GM23338 (cell line): Measurements from ENCODE around the gene YES1. TPM values are rescaled to one million over a fixed set of nuclear protein-coding genes. Genes with fewer than 3 reads are reported as not detected.
A peak's percentile ranks its signal among the peaks of the same experiment; 100 is the strongest.

ENCODE experiments used
- ATAC-seq: fragments of 200-7000 bp; cut with Tn5 transposase; 3 replicates; pipeline ENCODE4 v1.9.1; 2020
- DNase-seq: peaks from one replicate; pipeline ENCODE4 v3.0.0-alpha.2; 2015; ENCODE audit warnings: low spot score
- H2AFZ ChIP-seq: fragments of 200-600 bp; sonication (generic); 2 replicates; pipeline ENCODE4 v1.8.0; 2016; ENCODE audit warnings: antibody characterized with exemption, mild to moderate bottlenecking, moderate library complexity
- H3F3A ChIP-seq: fragments of 200-600 bp; sonication (generic); replicated peaks from 2 replicates; pipeline ENCODE4 v1.8.0; 2017; ENCODE audit warnings: antibody characterized with exemption, mixed run types, low read depth
- H3K27ac ChIP-seq: fragments of 200-600 bp; sonication (generic); 2 replicates; pipeline ENCODE4 v1.6.1; 2016; ENCODE audit warnings: low read depth
- H3K27me3 ChIP-seq: fragments of 200-600 bp; sonication (generic); 2 replicates; pipeline ENCODE4 v1.8.0; 2016; ENCODE audit warnings: mild to moderate bottlenecking, mixed run types, moderate library complexity; ENCODE audit not compliant: insufficient read depth
- H3K36me3 ChIP-seq: fragments of 200-600 bp; sonication (generic); 2 replicates; pipeline ENCODE4 v1.8.0; 2016; ENCODE audit warnings: mild to moderate bottlenecking; ENCODE audit not compliant: insufficient read depth
- H3K4me1 ChIP-seq: fragments of 200-600 bp; sonication (generic); 2 replicates; pipeline ENCODE4 v1.8.0; 2016; ENCODE audit warnings: mild to moderate bottlenecking, moderate library complexity; ENCODE audit not compliant: insufficient read depth
- H3K4me2 ChIP-seq: fragments of 200-600 bp; sonication (generic); 2 replicates; pipeline ENCODE4 v1.7.1; 2017; ENCODE audit warnings: mixed run types
- H3K4me3 ChIP-seq: fragments of 200-600 bp; sonication (generic); 2 replicates; pipeline ENCODE4 v1.6.1; 2016; ENCODE audit warnings: mixed run types
- H3K79me2 ChIP-seq: fragments of 200-600 bp; sonication (generic); replicated peaks from 2 replicates; pipeline ENCODE4 v1.8.0; 2017; ENCODE audit warnings: mild to moderate bottlenecking; ENCODE audit not compliant: insufficient read depth
- H3K9me2 ChIP-seq: fragments of 200-600 bp; sonication (generic); 2 replicates; pipeline ENCODE4 v1.8.0; 2017; ENCODE audit not compliant: insufficient read depth
- H4K20me1 ChIP-seq: fragments of 200-600 bp; sonication (generic); replicated peaks from 2 replicates; pipeline ENCODE4 v1.8.0; 2017; ENCODE audit warnings: mild to moderate bottlenecking; ENCODE audit not compliant: insufficient read depth
- H3K27ac Mint-ChIP-seq: 2 replicates; pipeline ENCODE4 v1.8.0; 2020; ENCODE audit warnings: inconsistent platforms, mild to moderate bottlenecking, moderate library complexity, mixed read lengths
- H3K27me3 Mint-ChIP-seq: 3 replicates; pipeline ENCODE4 v1.8.0; 2022; ENCODE audit warnings: low read depth, mild to moderate bottlenecking, moderate library complexity, mixed read lengths, inconsistent platforms; ENCODE audit not compliant: insufficient read depth, poor library complexity
- H3K36me3 Mint-ChIP-seq: 3 replicates; pipeline ENCODE4 v1.8.0; 2021; ENCODE audit warnings: low read depth, mild to moderate bottlenecking, inconsistent platforms, moderate library complexity, mixed read lengths
- H3K4me1 Mint-ChIP-seq: 3 replicates; pipeline ENCODE4 v1.8.0; 2020; ENCODE audit warnings: mild to moderate bottlenecking, inconsistent platforms, mixed read lengths
- H3K4me3 Mint-ChIP-seq: 3 replicates; pipeline ENCODE4 v1.8.0; 2021; ENCODE audit warnings: moderate library complexity, mild to moderate bottlenecking, inconsistent platforms, mixed read lengths
- H3K9me3 Mint-ChIP-seq: 3 replicates; pipeline ENCODE4 v1.8.0; 2020; ENCODE audit warnings: moderate library complexity, mild to moderate bottlenecking, inconsistent platforms, mixed read lengths
- CREB1 ChIP-seq: fragments of 250-450 bp; sonication (Bioruptor Pico); IDR thresholded peaks from 2 replicates; pipeline ENCODE4 v1.5.0; 2020; ENCODE audit warnings: low read depth, mild to moderate bottlenecking, moderate library complexity
- CTCF ChIP-seq, 2 experiments: fragments of 200-600 bp in 1 of 2; sonication (generic) in 1 of 2; conservative IDR thresholded peaks; 2 replicates each; pipeline versions ENCODE4 v1.5.1 to v1.6.1; 2016 to 2017; ENCODE audit warnings: antibody characterized with exemption in 2 of 2, low read depth in 2 of 2, mild to moderate bottlenecking in 2 of 2, moderate library complexity in 1 of 2
- ETS1 ChIP-seq: IDR thresholded peaks from 2 replicates; pipeline ENCODE4 v1.6.1; 2016; ENCODE audit warnings: antibody characterized with exemption
- EZH2 ChIP-seq: fragments of 200-600 bp; sonication (generic); IDR thresholded peaks from one replicate; pipeline ENCODE4 v1.8.0; 2017; ENCODE audit warnings: antibody characterized with exemption, mild to moderate bottlenecking, low read depth; ENCODE audit not compliant: unreplicated experiment
- EZH2phosphoT487 ChIP-seq: fragments of 200-600 bp; sonication (generic); IDR thresholded peaks from one replicate; pipeline ENCODE4 v1.8.1; 2018; ENCODE audit warnings: antibody characterized with exemption; ENCODE audit not compliant: unreplicated experiment
- POLR2AphosphoS5 ChIP-seq: IDR thresholded peaks from 2 replicates; pipeline ENCODE4 v1.6.1; 2016; ENCODE audit warnings: antibody characterized with exemption, low read depth
- REST ChIP-seq: IDR thresholded peaks from one replicate; pipeline ENCODE4 v1.6.1; 2018; ENCODE audit warnings: antibody characterized with exemption; ENCODE audit not compliant: unreplicated experiment
- STAT1 ChIP-seq: IDR thresholded peaks from one replicate; pipeline ENCODE4 v1.6.1; 2016; ENCODE audit warnings: antibody characterized with exemption; ENCODE audit not compliant: unreplicated experiment
- ZNF114 ChIP-seq: fragments of 250-450 bp; sonication (Bioruptor Pico); IDR thresholded peaks from 2 replicates; pipeline ENCODE4 v1.5.0; 2020; ENCODE audit warnings: mild to moderate bottlenecking, moderate library complexity
- ZNF331 ChIP-seq: fragments of 250-450 bp; sonication (Bioruptor Pico); IDR thresholded peaks from 2 replicates; pipeline ENCODE4 v1.5.0; 2020; ENCODE audit warnings: low read depth, mild to moderate bottlenecking, moderate library complexity
- ZNF462 ChIP-seq: fragments of 250-450 bp; sonication (Bioruptor Pico); IDR thresholded peaks from 2 replicates; pipeline ENCODE4 v1.5.0; 2020; ENCODE audit warnings: mild to moderate bottlenecking, moderate library complexity
- polyA plus RNA-seq: library from polyadenylated mRNA; unstranded; fragments of >200 nt; fragmentation: Nextera tagmentation; extraction: Ambion mirVana; gene quantifications from 2 replicates; pipeline ENCODE4 v1.2.1, GENCODE V29; 2016
- total RNA-seq: library from RNA; depleted of rRNA; stranded (reverse); fragments of >200 nt; shearing (Covaris generic); gene quantifications from 2 replicates; pipeline ENCODE4 v1.2.3, GENCODE V29; 2014

YES1 gene
- total and polyA plus RNA-seq, 2 experiments from 2014 or later = 25.4 to 327 TPM

- H2AFZ ChIP-seq = no peak overlapping the region
- H3K4me1 Mint-ChIP-seq = peaks cover 49% of the 10 kb centered on the region
- TF ChIP-seq ZNF462 (CRISPR knock-in tag) (no peak), EZH2 (no peak), CTCF (conservative IDR thresholded peaks at IDR 0.05; ENCODE audit: low read depth in 2 of 2) (no peak), STAT1 (no peak), POLR2AphosphoS5 (no peak), ZNF114 (CRISPR knock-in tag) (no peak), ZNF331 (CRISPR knock-in tag) (no peak), REST (no peak), EZH2phosphoT487 (no peak), CREB1 (CRISPR knock-in tag) (no peak), ETS1 (no peak)
- peaks cover 6% of the 10 kb centered on the region; the same call in 1 of the 2 replicates for H3F3A ChIP-seq
- peak overlapping the region; percentile 90 for H3K4me3 ChIP-seq
- H3K27me3 Mint-ChIP-seq = peaks cover 11% of the 10 kb centered on the region
- peaks cover 63% of the 10 kb centered on the region for H3K79me2 ChIP-seq
- H3K27me3 ChIP-seq = no peaks in the 10 kb centered on the region
- H3K27ac ChIP-seq = no peak overlapping the region
- peak overlapping the region; percentile 97 for H3K4me3 Mint-ChIP-seq
- no peaks in the 10 kb centered on the region for H3K9me3 Mint-ChIP-seq
- H3K27ac Mint-ChIP-seq = no peak overlapping the region
- ATAC-seq (no peak), DNase-seq (no peak)
- H3K4me1 ChIP-seq = peaks cover 28% of the 10 kb centered on the region
- peaks cover 17% of the 10 kb centered on the region; the same call in 1 of the 2 replicates for H4K20me1 ChIP-seq
- H3K4me2 ChIP-seq = peak overlapping the region; percentile 79
- H3K36me3 ChIP-seq = no peaks in the 10 kb centered on the region
- no peaks in the 10 kb centered on the region; the same call in 2 of the 3 replicates for H3K36me3 Mint-ChIP-seq
- H3K9me2 ChIP-seq = no peaks in the 10 kb centered on the region
These were observed 1.9 kb downstream of the YES1 start for GRCh38 chr18:809985-810642.
